GM12878 (cell line): ENCODE results near the gene EIF2B5. TPM values are rescaled to one million over a fixed set of nuclear protein-coding genes. Genes with fewer than 3 reads are reported as not detected.
A peak's percentile ranks its signal among the peaks of the same experiment; 100 is the strongest.

Source experiments
- ATAC-seq: fragments of 200-7000 bp; cut with Tn5 transposase; 3 replicates; pipeline ENCODE4 v1.9.1; 2020; ENCODE audit warnings: mild to moderate bottlenecking, moderate library complexity
- BruUV-seq: library from RNA; stranded (reverse); fragments of 400-500 nt; replicated peaks from 2 replicates; lab custom pipeline; 2021; lab: Mats Ljungman, UMichigan
- CTCF ChIA-PET: fragments of 300-600 bp; sonication (Branson Sonifier 250); formaldehyde crosslinking; extraction: SDS; loops from one replicate; lab custom pipeline; 2021; ENCODE audit warnings: inconsistent platforms; lab: Yijun Ruan, JAX
- POLR2A ChIA-PET: fragments of 350-600 bp; formaldehyde crosslinking; extraction: SDS; loops from one replicate; lab custom pipeline; 2021; ENCODE audit warnings: inconsistent platforms; lab: Charles Lee
- RAD21 ChIA-PET: fragments of 300-600 bp; sonication (Branson Sonifier 250); formaldehyde crosslinking; loops from one replicate; lab custom pipeline; 2023; ENCODE audit warnings: antibody characterized with exemption; ENCODE audit not compliant: unreplicated experiment; lab: Charles Lee
- SMC1A ChIA-PET: fragments of 300-600 bp; sonication (Branson Sonifier 250); formaldehyde crosslinking; loops from one replicate; lab custom pipeline; 2023; ENCODE audit not compliant: unreplicated experiment, uncharacterized antibody; lab: Charles Lee
- DNase-seq: peaks from one replicate; pipeline ENCODE4 v3.0.0-alpha.2; 2011; ENCODE audit warnings: low read depth, low spot score
- FAIRE-seq: peaks from 3 replicates; lab custom pipeline; 2011; peaks lifted over from hg19 to GRCh38; lab: Jason Lieb, UNC
- H2AFZ ChIP-seq: 2 replicates; pipeline ENCODE4 v1.6.0; 2011; ENCODE audit warnings: low read depth, low read length, control low read depth; ENCODE audit not compliant: control insufficient read depth
- H3K27ac ChIP-seq: 2 replicates; pipeline ENCODE4 v1.5.1; 2011; ENCODE audit warnings: control low read depth; ENCODE audit not compliant: control insufficient read depth, insufficient read depth
- H3K27me3 ChIP-seq, 2 experiments: replicated peaks in 1 of 2; 2 replicates each; pipeline versions ENCODE4 v1.6.0 to v1.6.1; 2011; ENCODE audit warnings: low read length in 1 of 2; ENCODE audit not compliant: control insufficient read depth in 2 of 2, insufficient read depth in 2 of 2
- H3K36me3 ChIP-seq, 2 experiments: 2 replicates each; pipeline ENCODE4 v1.5.1; 2011; ENCODE audit warnings: low read length in 1 of 2; ENCODE audit not compliant: control insufficient read depth in 2 of 2, insufficient read depth in 2 of 2
- H3K4me1 ChIP-seq: 2 replicates; pipeline ENCODE4 v1.6.1; 2011; ENCODE audit warnings: mild to moderate bottlenecking, low read length, moderate library complexity, mixed read lengths; ENCODE audit not compliant: control insufficient read depth, insufficient read depth
- H3K4me2 ChIP-seq: 2 replicates; pipeline ENCODE4 v1.6.0; 2011; ENCODE audit warnings: control low read depth; ENCODE audit not compliant: control insufficient read depth, insufficient read depth
- H3K4me3 ChIP-seq: fragments of 200-600 bp; sonication (generic); 2 replicates; pipeline ENCODE4 v1.5.1; 2016
- H3K79me2 ChIP-seq: 2 replicates; pipeline ENCODE4 v1.6.0; 2011; ENCODE audit warnings: low read length; ENCODE audit not compliant: control insufficient read depth, insufficient read depth
- H3K9ac ChIP-seq: 2 replicates; pipeline ENCODE4 v1.8.0; 2011; ENCODE audit warnings: low read length, control low read depth, mixed read lengths; ENCODE audit not compliant: control insufficient read depth, insufficient read depth
- H3K9me3 ChIP-seq: replicated peaks from 3 replicates; pipeline ENCODE4 v1.5.1; 2011; ENCODE audit warnings: mild to moderate bottlenecking, low read length; ENCODE audit not compliant: control insufficient read depth, insufficient read depth
- H4K20me1 ChIP-seq: 2 replicates; pipeline ENCODE4 v1.6.0; 2011; ENCODE audit not compliant: control insufficient read depth, insufficient read depth
- CBX5 ChIP-seq: sonication (generic); IDR thresholded peaks from 2 replicates; pipeline ENCODE4 v1.6.1; 2016; ENCODE audit warnings: low read depth, moderate library complexity, mild to moderate bottlenecking, inconsistent platforms
- CREM ChIP-seq: IDR thresholded peaks from 2 replicates; pipeline ENCODE4 v1.6.1; 2014; ENCODE audit warnings: antibody characterized with exemption, low read depth
- CTCF ChIP-seq, 3 experiments: IDR thresholded peaks in 2 of 3; conservative IDR thresholded peaks in 1 of 3; 2 replicates each; pipeline ENCODE4 v1.5.1; 2011; ENCODE audit warnings: low read depth in 3 of 3, low read length in 3 of 3, mild to moderate bottlenecking in 3 of 3, control low read depth in 2 of 3, moderate library complexity in 2 of 3, inconsistent platforms in 1 of 3, mixed read lengths in 1 of 3; ENCODE audit not compliant: control insufficient read depth in 2 of 3, insufficient read depth in 1 of 3; ENCODE audit errors: extremely low read depth in 1 of 3
- RAD21 ChIP-seq: IDR thresholded peaks from 2 replicates; pipeline ENCODE4 v1.6.1; 2011; ENCODE audit warnings: mild to moderate bottlenecking, low read depth, low read length, moderate library complexity; ENCODE audit not compliant: insufficient read depth
- RFX5 ChIP-seq: IDR thresholded peaks from 2 replicates; pipeline ENCODE4 v1.6.1; 2011; ENCODE audit warnings: low read depth, low read length, improper control_type of control experiment
- SMC3 ChIP-seq: IDR thresholded peaks from 2 replicates; pipeline ENCODE4 v1.6.1; 2011; ENCODE audit warnings: low read length, improper control_type of control experiment, borderline replicate concordance
- WGBS: methylation state at CpG from one replicate; pipeline ENCODE4 v1.1.6; 2016; ENCODE audit warnings: low lambda C conversion rate; ENCODE audit not compliant: insufficient replicate concordance, insufficient coverage; ENCODE audit errors: missing lambda C conversion rate; 5-methylcytosine and 5-hydroxymethylcytosine counted together
- in situ Hi-C: fragments of 300-500 bp; cut with MboI; formaldehyde crosslinking; loops from 9 replicates; pipeline ENCODE4 v1.14.3; 2018; ENCODE audit warnings: mixed read lengths
- intact Hi-C: fragments of 100-400 bp; cut with micrococcal nuclease; formaldehyde crosslinking; loops from one replicate; pipeline ENCODE4 v1.14.2; 2022; ENCODE audit not compliant: unreplicated experiment
- polyA plus RNA-seq, 11 experiments: library from polyadenylated mRNA; depleted of rRNA in 4 of 11; unstranded in 6 of 11; stranded (reverse) in 5 of 11; fragments of >200 nt; fragmentation: Nextera tagmentation in 4 of 11; fragmentation: Illumina TruSeq in 1 of 11; extraction: Ambion mirVana in 4 of 11; extraction: Trizol in 1 of 11; gene quantifications; 1 replicate in 1 of 11; 2 replicates in 10 of 11; pipeline versions ENCODE4 v1.2.1 to v1.2.3, GENCODE V29; 2011 to 2016; ENCODE audit warnings: inconsistent platforms in 2 of 11, missing spikeins in 2 of 11, low read depth in 1 of 11
- total RNA-seq, 4 experiments: library from RNA; depleted of rRNA in 3 of 4; stranded (reverse); fragments of >200 nt in 3 of 4; fragmentation: Illumina TruSeq in 1 of 4; extraction: Trizol in 1 of 4; gene quantifications; 2 replicates each; pipeline versions ENCODE4 v1.2.1 to v1.2.3, GENCODE V29; 2013 to 2021

The EIF2B5 gene
- total and polyA plus RNA-seq, 10 of the 15 experiments (the other 5 are each of a cell fraction or from before 2014, with no cell fraction given): 13.7 to 82.7 (median 52.2) TPM

- POLR2A ChIA-PET: no interaction called here
Observed at GRCh38 chr3:184129012-184129411, 6.1 kb upstream of the EIF2B5 start.

More at GRCh38 chr3:184129012-184129411, 6.1 kb upstream of the EIF2B5 start:
- no peaks in the 10 kb centered on the region for H3K9me3 ChIP-seq
- no peak for TF ChIP-seq RFX5
- TF ChIP-seq SMC3: peak; percentile 16; the same call in 1 of the 2 replicates
- no peak for TF ChIP-seq CREM
- no peak for TF ChIP-seq CBX5
- TF ChIP-seq RAD21: 0 out of 2 replicates have a peak, but pooled peaks have one; percentile 35
- peak; percentile 42 to 54 (median 47); a peak in 5 of 6 replicates for TF ChIP-seq CTCF (IDR thresholded peaks at IDR 0.05 in 2 of 3, conservative IDR thresholded peaks at IDR 0.05 in 1 of 3; ENCODE audit: control insufficient read depth in 2 of 3, extremely low read depth in 1 of 3, insufficient read depth in 1 of 3, low read depth in 3 of 3, low read length in 3 of 3)
- DNase-seq (no peak), ATAC-seq (peak; percentile 80), FAIRE-seq (no peak)
- no peaks in the 10 kb centered on the region for H4K20me1 ChIP-seq
- H3K79me2 ChIP-seq: peaks cover 3% of the 10 kb centered on the region
- in situ Hi-C loops: no loop called here
- intact Hi-C loops: no loop called here
- no peaks in the 10 kb centered on the region for H3K4me1 ChIP-seq
- H3K36me3 ChIP-seq: no peaks in the 10 kb centered on the region
- ChIA-PET CTCF (interaction anchor here (1.1 kb wide), 1 partner anchor 98 kb away, joined by 3 read pairs; no protein-coding TSS in a partner anchor), SMC1A (interaction anchor here (1.0 to 2.1 kb wide), 2 partner anchors 97 to 109 kb away, joined by 3 to 7 read pairs; no protein-coding TSS in a partner anchor), RAD21 (no interaction called here)
- no peak overlapping the region for H3K4me3 ChIP-seq
- no TSS peak for BruUV-seq
- no peak overlapping the region for H3K27ac ChIP-seq
- 78% methylated on average over 2 of the region's 2 CpGs for WGBS
- no peaks in the 10 kb centered on the region for H3K27me3 ChIP-seq
- H3K9ac ChIP-seq: no peak overlapping the region
- no peak overlapping the region for H3K4me2 ChIP-seq
- H2AFZ ChIP-seq: no peak overlapping the region
